Mesodermal cell (in vitro differentiated cells): ENCODE data around the gene RAD17.
"Not testable (repeated sequence)": the region's sequence is repeated elsewhere in the genome, so short reads cannot be mapped to it uniquely, and the experiment has no call there.

Experiments
- H3K27ac ChIP-seq: 2 replicates; pipeline ENCODE4 v1.7.0; 2013; ENCODE audit warnings: mild to moderate bottlenecking, low read depth, low read length, moderate library complexity; ENCODE audit not compliant: severe bottlenecking
- H3K36me3 ChIP-seq: 2 replicates; pipeline ENCODE4 v1.7.1; 2013; ENCODE audit warnings: mild to moderate bottlenecking, low read length, moderate library complexity; ENCODE audit not compliant: control insufficient read depth, insufficient read depth
- H3K4me1 ChIP-seq: one replicate; pipeline ENCODE4 v1.7.1; 2013; ENCODE audit warnings: mild to moderate bottlenecking, low read length; ENCODE audit not compliant: insufficient read depth, control insufficient read depth, poor library complexity, severe bottlenecking
- H3K4me3 ChIP-seq: 2 replicates; pipeline ENCODE4 v1.7.0; 2013; ENCODE audit warnings: low read length, control low read depth, mild to moderate bottlenecking; ENCODE audit not compliant: insufficient read depth, poor library complexity, severe bottlenecking; ENCODE audit errors: extremely low read depth
- H3K9me3 ChIP-seq: 2 replicates; pipeline ENCODE4 v1.7.1; 2013; ENCODE audit warnings: mild to moderate bottlenecking, low read length, moderate library complexity; ENCODE audit not compliant: control insufficient read depth
- WGBS, 2 experiments: methylation state at CpG; one replicate each; pipeline ENCODE4 v1.1.5; 2013; ENCODE audit warnings: missing lambda C conversion rate in 2 of 2; ENCODE audit not compliant: insufficient coverage in 2 of 2; 5-methylcytosine and 5-hydroxymethylcytosine counted together

The RAD17 gene

DNA sequence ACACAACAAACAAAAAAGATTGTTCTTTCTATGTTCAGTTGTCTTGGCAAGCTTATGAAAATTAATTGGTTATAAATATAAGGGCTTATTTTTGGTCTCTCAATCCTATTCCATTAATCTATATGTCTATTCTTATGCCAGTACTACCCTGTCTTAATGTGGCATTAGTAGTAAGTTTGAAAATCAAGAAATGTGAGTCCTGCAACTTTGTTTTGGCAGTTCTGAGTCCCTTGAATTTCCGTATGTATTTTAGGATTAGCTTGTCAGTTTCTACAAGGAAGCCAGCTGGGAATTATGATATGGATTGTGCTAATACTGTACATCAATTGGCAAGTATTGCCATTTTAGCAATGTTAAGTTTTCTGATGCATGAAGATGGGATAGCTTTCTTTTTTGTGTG, 26.5 kb upstream of the RAD17 start:
- Histone ChIP-seq H3K4me1 (no peaks in the 10 kb centered on the region), H3K4me3 (no peak overlapping the region), H3K36me3 (no peaks in the 10 kb centered on the region), H3K9me3 (no peaks in the 10 kb centered on the region), H3K27ac (no peak overlapping the region)
- WGBS, 2 experiments, result 82 to 100% methylated on average over 1 of the region's 1 CpG

DNA sequence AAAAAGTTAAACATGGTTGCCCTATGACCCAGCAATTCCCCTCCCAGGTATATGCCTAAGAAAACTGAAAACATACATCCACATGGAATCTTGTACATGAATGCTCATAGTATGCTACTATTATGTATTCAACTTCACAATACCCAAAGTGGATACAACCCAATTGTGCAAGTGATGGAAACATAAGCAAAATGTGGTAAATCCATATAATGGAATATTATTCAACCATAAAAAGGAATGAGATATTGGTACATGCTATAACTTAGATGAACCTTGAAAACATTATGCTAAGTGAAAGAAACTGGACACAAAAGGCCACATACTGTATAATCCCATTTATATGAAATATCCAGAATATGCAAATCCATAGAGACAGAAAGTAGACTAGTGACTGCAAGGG, 19.0 kb upstream of the RAD17 start:
- Histone ChIP-seq H3K4me3 (no peak overlapping the region), H3K27ac (no peak overlapping the region), H3K4me1 (no peaks in the 10 kb centered on the region), H3K9me3 (no peaks in the 10 kb centered on the region), H3K36me3 (peaks cover 55% of the 10 kb centered on the region)

DNA sequence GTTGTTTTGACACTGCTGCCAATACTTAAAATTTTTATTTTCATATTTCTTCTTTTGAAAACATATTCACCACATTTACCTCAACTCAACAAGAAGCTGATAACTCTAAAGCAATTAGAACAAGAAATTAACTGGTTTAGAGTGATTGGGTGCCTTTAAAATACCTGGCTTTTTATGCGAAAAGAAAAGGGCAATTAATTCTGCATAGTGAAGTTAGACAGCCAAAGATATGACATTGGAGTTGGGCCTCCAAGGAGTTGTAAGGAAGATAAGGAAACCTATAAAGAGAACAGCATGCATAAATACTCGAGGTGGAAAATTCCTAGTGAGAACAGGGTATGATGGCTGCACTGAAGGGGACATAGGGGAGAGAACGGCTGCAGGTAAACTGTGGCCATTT, 9.9 kb upstream of the RAD17 start:
- WGBS, 2 experiments, result 93 to 100% methylated on average over 2 of the region's 3 CpGs
- H3K27ac ChIP-seq, result no peak overlapping the region
- H3K36me3 ChIP-seq, result peaks cover 74% of the 10 kb centered on the region
- no peaks in the 10 kb centered on the region for H3K4me1 ChIP-seq
- no peaks in the 10 kb centered on the region for H3K9me3 ChIP-seq
- H3K4me3 ChIP-seq, result no peak overlapping the region

DNA sequence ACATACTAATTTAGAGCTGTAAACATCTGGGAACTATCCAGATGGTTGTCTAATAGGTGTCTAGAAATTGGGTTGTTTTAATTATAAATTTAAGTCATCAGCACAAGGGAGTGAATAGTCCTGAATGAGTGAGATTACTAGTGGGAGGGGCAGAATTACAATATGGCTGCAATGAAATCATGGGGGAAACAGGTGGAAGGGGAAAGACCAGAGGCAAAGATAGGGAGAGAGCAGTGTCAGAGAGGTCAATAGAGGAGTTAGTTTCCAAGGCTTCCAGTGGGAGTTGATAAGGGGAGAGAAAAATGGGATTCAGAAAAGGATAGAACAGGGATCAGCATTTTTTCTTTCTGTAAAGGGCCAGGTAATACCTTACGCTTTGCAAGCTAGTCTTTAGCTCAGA, 9.2 kb upstream of the RAD17 start:
- peaks cover 75% of the 10 kb centered on the region for H3K36me3 ChIP-seq
- no peaks in the 10 kb centered on the region for H3K9me3 ChIP-seq

DNA sequence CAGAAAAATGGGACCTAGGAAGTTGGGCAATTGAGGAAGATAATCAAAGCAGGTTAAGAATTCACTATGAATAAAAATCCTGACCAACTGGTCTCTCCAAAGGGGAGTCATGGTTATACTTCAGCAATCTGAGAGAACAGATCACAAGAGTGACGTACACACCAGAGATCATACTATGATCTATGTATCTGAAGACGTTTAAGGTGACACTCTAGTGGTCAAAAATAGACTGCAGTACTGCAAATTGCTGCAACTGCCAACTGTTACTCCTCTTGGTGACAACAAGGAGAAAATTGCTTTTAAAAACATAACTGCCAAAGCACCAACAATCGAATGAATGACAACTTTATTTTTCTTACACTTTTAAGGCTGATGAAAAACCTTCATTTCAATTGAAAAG, 5.2 kb upstream of the RAD17 start:
- no peak overlapping the region for H3K4me3 ChIP-seq
- H3K4me1 ChIP-seq, result peaks cover 2% of the 10 kb centered on the region
- WGBS, 2 experiments, result 82 to 88% methylated on average over 2 to 3 of the region's 3 CpGs
- no peak overlapping the region for H3K27ac ChIP-seq
- peaks cover 72% of the 10 kb centered on the region for H3K36me3 ChIP-seq
- H3K9me3 ChIP-seq, result no peaks in the 10 kb centered on the region

More for the DNA sequence above, 9.2 kb upstream of the RAD17 start:
- WGBS, 2 experiments, result no CpG with 5 or more reads among the region's 1 CpG
- no peak overlapping the region for H3K27ac ChIP-seq
- H3K4me3 ChIP-seq, result no peak overlapping the region
- no peaks in the 10 kb centered on the region for H3K4me1 ChIP-seq

GRCh38 chr5:69364850-69365249, 4.8 kb upstream of the RAD17 start:
- Histone ChIP-seq H3K4me3 (no peak overlapping the region), H3K36me3 (peaks cover 68% of the 10 kb centered on the region), H3K27ac (no peak overlapping the region), H3K9me3 (no peaks in the 10 kb centered on the region), H3K4me1 (peaks cover 2% of the 10 kb centered on the region)
- WGBS, 2 experiments, result 89 to 100% methylated on average over 1 of the region's 3 CpGs

DNA sequence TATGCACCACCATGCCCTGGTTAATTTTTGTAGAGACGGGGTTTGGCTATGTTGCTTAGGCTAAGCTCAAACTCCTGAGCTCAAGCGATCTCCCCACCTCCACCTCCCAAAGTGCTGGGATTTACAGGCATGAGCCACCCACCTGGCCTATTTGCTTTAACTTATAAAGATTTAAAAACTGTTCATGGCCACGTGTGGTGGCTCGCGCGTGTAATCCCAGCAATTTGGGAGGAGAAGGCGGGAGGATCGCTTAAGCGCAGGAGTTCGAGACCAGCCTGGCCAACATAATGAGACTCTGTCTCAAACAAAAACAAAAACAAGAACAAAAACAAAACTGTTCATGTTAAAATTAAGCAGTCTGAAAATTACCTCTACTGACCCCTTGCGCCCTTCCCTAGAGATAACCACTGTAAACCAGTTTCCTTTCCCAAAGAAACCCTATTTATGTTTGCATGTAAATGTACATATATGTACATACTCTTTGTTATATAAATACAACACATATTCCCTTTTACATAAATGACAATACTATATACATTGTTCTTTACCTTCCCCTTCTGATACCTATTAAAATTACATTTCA, 1.8 kb upstream of the RAD17 start:
- H3K4me3 ChIP-seq, result peak overlapping the region; percentile 79
- WGBS, 2 experiments, result 80 to 96% methylated on average over 4 to 8 of the region's 11 CpGs

GRCh38 chr5:69368458-69369339, 919 bp upstream of the RAD17 start:
- H3K4me1 ChIP-seq, result peaks cover 2% of the 10 kb centered on the region
- WGBS, 2 experiments, result 0 to 3% methylated on average over 18 to 19 of the region's 39 CpGs
- H3K4me3 ChIP-seq, result peak overlapping the region; percentile 79
- H3K36me3 ChIP-seq, result peaks cover 39% of the 10 kb centered on the region
- peak overlapping the region; percentile 100 for H3K27ac ChIP-seq
- no peaks in the 10 kb centered on the region for H3K9me3 ChIP-seq

More for the DNA sequence above, 1.8 kb upstream of the RAD17 start:
- no peaks in the 10 kb centered on the region for H3K9me3 ChIP-seq
- H3K27ac ChIP-seq, result no peak overlapping the region
- peaks cover 2% of the 10 kb centered on the region for H3K4me1 ChIP-seq
- peaks cover 47% of the 10 kb centered on the region for H3K36me3 ChIP-seq

DNA sequence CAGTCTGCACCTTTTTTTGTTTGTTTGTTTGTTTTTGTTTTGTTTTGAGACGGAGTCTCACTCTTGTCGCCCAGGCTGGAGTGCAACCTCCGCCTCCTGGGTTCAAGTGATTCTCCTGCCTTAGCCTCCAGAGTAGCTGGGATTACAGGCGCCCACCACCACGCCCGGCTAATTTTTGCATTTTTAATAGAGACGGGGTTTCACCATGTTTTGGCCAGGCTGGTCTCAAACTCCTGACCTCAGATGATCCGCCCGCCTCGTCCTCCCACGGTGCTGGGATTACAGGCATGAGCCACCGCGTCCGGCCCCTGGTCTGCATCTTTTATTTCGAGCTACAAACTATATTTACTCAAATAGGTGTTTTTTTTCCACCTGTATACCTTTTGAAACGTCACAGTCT, 717 bp downstream of the RAD17 start:
- not testable (repeated sequence) for H3K9me3 ChIP-seq, H3K4me1 ChIP-seq, H3K27ac ChIP-seq
- WGBS, 2 experiments, result 3 to 5% methylated on average over 12 to 15 of the region's 16 CpGs
- H3K36me3 ChIP-seq, result peaks cover 30% of the 10 kb centered on the region
- H3K4me3 ChIP-seq, result peak overlapping the region; percentile 79

- Histone ChIP-seq H3K9me3 (no peaks in the 10 kb centered on the region), H3K27ac (no peak overlapping the region), H3K4me3 (no peak overlapping the region), H3K36me3 (peaks cover 26% of the 10 kb centered on the region), H3K4me1 (peaks cover 2% of the 10 kb centered on the region)
- 100% methylated on average over 2 to 3 of the region's 5 CpGs for WGBS, 2 experiments
These were observed 2.8 kb downstream of the RAD17 start for GRCh38 chr5:69372394-69372793.

DNA sequence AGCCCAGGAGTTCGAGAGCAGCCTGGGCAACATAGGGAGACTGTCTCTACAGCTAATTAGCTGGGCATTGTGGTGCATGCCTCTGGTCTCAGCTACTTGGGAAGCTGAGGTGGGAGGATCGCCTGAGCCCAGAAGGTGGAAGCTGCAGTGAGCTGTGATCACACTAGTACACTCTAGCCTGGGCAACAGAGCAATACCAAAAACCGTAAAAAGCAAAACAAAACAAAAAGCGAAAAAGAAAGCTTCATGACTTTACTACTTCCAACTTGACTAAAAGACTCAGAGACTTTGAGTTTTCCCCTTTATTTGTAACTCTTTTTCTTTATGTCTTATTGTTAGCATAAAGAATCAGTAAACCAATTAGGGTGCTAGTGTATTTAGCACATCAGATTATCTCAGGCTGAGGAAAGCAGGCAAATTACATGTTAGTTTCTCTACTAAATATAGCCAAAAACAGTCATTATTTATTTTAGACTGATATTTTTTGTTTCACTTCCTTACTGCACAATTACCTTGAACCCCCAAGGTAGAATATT, 5.4 kb downstream of the RAD17 start:
- peaks cover 29% of the 10 kb centered on the region for H3K36me3 ChIP-seq
- WGBS, 2 experiments, result 100% methylated on average over 1 to 4 of the region's 4 CpGs
- no peaks in the 10 kb centered on the region for H3K9me3 ChIP-seq

More for the DNA sequence above, 5.4 kb downstream of the RAD17 start:
- H3K4me3 ChIP-seq, result no peak overlapping the region
- H3K27ac ChIP-seq, result no peak overlapping the region
- H3K4me1 ChIP-seq, result no peaks in the 10 kb centered on the region
